Ovary (tissue), 9 donors: ENCODE measurements around the gene DPEP3. TPM values are rescaled to one million over a fixed set of nuclear protein-coding genes. Genes with fewer than 3 reads are reported as not detected.

Experiments used
- DNase-seq, 5 donors: peaks; one replicate each; pipeline ENCODE4 v3.0.0-alpha.2; 2019 to 2020
- H3K27ac ChIP-seq, 2 donors: fragments of 200-600 bp; one replicate each; pipeline versions ENCODE4 v1.5.1 to v1.8.0; 2019 to 2022
- H3K27me3 ChIP-seq: fragments of 200-600 bp; one replicate; pipeline ENCODE4 v1.8.0; 2022
- H3K36me3 ChIP-seq: fragments of 200-600 bp; sonication (generic); one replicate; pipeline ENCODE4 v1.5.1; 2019
- H3K4me1 ChIP-seq: one replicate; pipeline ENCODE4 v1.8.1; 2013; ENCODE audit warnings: mild to moderate bottlenecking, moderate library complexity; ENCODE audit not compliant: insufficient read depth
- H3K4me3 ChIP-seq: fragments of 200-600 bp; sonication (generic); one replicate; pipeline ENCODE4 v1.5.1; 2017
- H3K9me3 ChIP-seq, 2 donors: fragments of 200-600 bp in 1 of 2; sonication (generic) in 1 of 2; one replicate each; pipeline versions ENCODE4 v1.5.1 to v1.8.1; 2013 to 2019; ENCODE audit warnings: mild to moderate bottlenecking in 1 of 2, moderate library complexity in 1 of 2
- EP300 ChIP-seq: sonication (generic); formaldehyde crosslinking; IDR thresholded peaks from one replicate; pipeline ENCODE4 v1.6.1; 2017; ENCODE audit warnings: antibody characterized with exemption
- POLR2A ChIP-seq: fragments of 450-650 bp; IDR thresholded peaks from one replicate; pipeline ENCODE4 v1.6.1; 2017; ENCODE audit warnings: antibody characterized with exemption, mild to moderate bottlenecking, moderate library complexity
- WGBS, 3 donors: extraction: QIAGEN DNeasy Blood & Tissue Kit in 1 of 3; methylation state at CpG; one replicate each; pipeline versions ENCODE4 v1.1.5 to v1.1.7; 2013 to 2017; 5-methylcytosine and 5-hydroxymethylcytosine counted together
- intact Hi-C, 4 donors: fragments of 100-400 bp; cut with DNase I; formaldehyde crosslinking; loops; one replicate each; pipeline versions ENCODE4 v1.11.0 to v1.15.1; 2022 to 2023
- polyA plus RNA-seq, 2 donors: library from polyadenylated mRNA; stranded (reverse); fragments of 200-250 nt in 1 of 2; fragments of 350-450 nt in 1 of 2; fragmentation: Illumina TruSeq in 1 of 2; extraction: RNeasy Lipid Tissue Mini Kit (QIAGEN cat#74804) in 1 of 2; gene quantifications; one replicate each; pipeline ENCODE4 v1.2.3, GENCODE V29; 2013 to 2014
- total RNA-seq, 7 donors: library from RNA; depleted of rRNA in 2 of 7; stranded (reverse); fragments of >200 nt in 2 of 7; fragmentation: NEBNext Ultra II Directional in 3 of 7; extraction: Animal tissue kit (Norgen Biotek cat#: 25700) in 3 of 7; gene quantifications; one replicate each; pipeline versions ENCODE4 v1.1.0 to v1.2.4, GENCODE V29; 2016 to 2023
- TF ChIP-seq, protein P1 (sequence below), 3 donors: fragments of 450-650 bp in 2 of 3; fragments of 200-600 bp in 1 of 3; IDR thresholded peaks; one replicate each; pipeline versions ENCODE4 v1.5.1 to v1.8.0; 2016 to 2022; ENCODE audit warnings: antibody characterized with exemption in 3 of 3, mild to moderate bottlenecking in 1 of 3
- donor health status: DM: no; HTN: no; CAD: no; lungs with moderate emphysema.
- donor health status: DM: no; HTN: no; CAD: no.
- donor health status: Bipolar disorder and iron deficiency.
- donor health status: DM: yes; HTN: yes; CAD: no.
- donor health status: DM: no; HTN: no; CAD: no.
- donor health status: DM: yes; HTN: yes; CAD: no.

DPEP3 gene
- total and polyA plus RNA-seq, 9 donors: 0.05 to 0.23 TPM; not detected in 7

DNA sequence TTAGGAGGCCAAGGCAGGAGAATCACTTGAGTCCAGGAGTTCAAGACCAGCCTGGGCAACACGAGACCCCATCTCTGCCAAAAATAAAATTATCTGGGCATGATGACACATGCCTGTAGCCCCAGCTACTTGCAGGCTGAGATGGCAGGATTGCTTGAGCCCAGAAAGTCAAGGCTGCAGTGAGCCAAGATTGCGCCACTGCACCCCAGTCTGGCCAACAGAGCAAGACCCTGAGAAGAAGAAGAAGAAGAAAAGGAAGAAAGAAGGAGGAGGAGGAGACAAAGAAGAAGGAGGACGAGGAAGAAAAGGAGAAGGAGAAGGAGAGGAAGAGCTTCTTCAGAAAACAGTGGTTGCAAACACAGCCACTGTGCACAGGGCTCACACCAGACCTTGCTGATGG lies 8.4 kb upstream of the DPEP3 start:
- Histone ChIP-seq H3K27ac (no peak overlapping the region), H3K9me3 (no peaks in the 10 kb centered on the region), H3K4me3 (no peak overlapping the region), H3K27me3 (no peaks in the 10 kb centered on the region), H3K36me3 (no peaks in the 10 kb centered on the region), H3K4me1 (peaks cover 2% of the 10 kb centered on the region)
- TF ChIP-seq POLR2A (no peak), EP300 (no peak)
- TF ChIP-seq, protein P1, sequence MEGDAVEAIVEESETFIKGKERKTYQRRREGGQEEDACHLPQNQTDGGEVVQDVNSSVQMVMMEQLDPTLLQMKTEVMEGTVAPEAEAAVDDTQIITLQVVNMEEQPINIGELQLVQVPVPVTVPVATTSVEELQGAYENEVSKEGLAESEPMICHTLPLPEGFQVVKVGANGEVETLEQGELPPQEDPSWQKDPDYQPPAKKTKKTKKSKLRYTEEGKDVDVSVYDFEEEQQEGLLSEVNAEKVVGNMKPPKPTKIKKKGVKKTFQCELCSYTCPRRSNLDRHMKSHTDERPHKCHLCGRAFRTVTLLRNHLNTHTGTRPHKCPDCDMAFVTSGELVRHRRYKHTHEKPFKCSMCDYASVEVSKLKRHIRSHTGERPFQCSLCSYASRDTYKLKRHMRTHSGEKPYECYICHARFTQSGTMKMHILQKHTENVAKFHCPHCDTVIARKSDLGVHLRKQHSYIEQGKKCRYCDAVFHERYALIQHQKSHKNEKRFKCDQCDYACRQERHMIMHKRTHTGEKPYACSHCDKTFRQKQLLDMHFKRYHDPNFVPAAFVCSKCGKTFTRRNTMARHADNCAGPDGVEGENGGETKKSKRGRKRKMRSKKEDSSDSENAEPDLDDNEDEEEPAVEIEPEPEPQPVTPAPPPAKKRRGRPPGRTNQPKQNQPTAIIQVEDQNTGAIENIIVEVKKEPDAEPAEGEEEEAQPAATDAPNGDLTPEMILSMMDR (IDR thresholded peaks at IDR 0.05): no peak
- intact Hi-C loops: no loop called here
- no peak for DNase-seq
- 84 to 93% (median 88%) methylated on average over 3 of the region's 3 CpGs for WGBS, 3 donors

DNA sequence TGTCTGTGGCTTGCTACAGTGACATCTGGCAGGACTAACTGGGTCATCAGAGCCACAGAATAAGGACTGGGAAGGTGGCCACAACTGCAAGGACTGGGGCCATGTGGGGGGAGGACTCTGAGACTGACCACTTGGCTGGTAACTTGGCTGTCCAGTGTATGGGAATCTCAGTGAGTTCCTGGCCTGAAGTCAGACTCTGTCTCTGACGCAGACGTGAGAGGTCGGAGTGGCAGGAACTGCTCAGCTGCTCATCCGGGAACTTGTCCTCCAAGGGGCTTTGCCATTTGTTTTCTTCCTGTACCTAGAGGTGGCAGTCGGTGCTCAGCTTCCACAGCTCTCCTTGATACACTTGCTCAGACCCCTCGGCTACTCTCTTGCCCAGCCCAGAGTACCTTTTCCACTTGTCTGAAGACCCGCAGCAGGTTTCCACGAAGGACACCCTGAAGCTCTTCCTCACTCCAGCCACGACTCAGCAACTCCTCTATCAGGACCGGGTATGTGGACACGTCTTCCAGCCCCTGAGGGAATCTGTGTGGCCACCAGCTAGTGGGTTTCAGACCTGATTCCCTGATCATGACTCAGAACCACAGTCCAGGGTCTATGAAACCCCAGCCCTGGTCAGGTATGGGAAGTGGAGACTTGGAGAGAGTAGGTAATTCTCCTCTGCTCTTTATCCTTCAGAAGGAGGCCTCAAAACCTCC lies 7.3 kb upstream of the DPEP3 start:
- Histone ChIP-seq H3K9me3 (no peaks in the 10 kb centered on the region), H3K36me3 (no peaks in the 10 kb centered on the region), H3K27me3 (no peaks in the 10 kb centered on the region), H3K27ac (no peak overlapping the region), H3K4me3 (no peak overlapping the region), H3K4me1 (no peaks in the 10 kb centered on the region)
- WGBS, 3 donors: 55 to 61% (median 58%) methylated on average over 11 of the region's 11 CpGs
- no peak for DNase-seq
- TF ChIP-seq, protein P1 (IDR thresholded peaks at IDR 0.05): no peak
- TF ChIP-seq POLR2A: no peak
- TF ChIP-seq EP300: no peak
- intact Hi-C loops: no loop called here

- 85 to 89% (median 87%) methylated on average over 5 of the region's 5 CpGs for WGBS, 3 donors
- intact Hi-C loops: no loop called here
- no peak overlapping the region for H3K27ac ChIP-seq
- H3K36me3 ChIP-seq: no peaks in the 10 kb centered on the region
- TF ChIP-seq, protein P1 (IDR thresholded peaks at IDR 0.05): no peak
- TF ChIP-seq POLR2A (no peak), EP300 (no peak)
- no peak overlapping the region for H3K4me3 ChIP-seq
- no peaks in the 10 kb centered on the region for H3K27me3 ChIP-seq
- H3K4me1 ChIP-seq: no peaks in the 10 kb centered on the region
- no peaks in the 10 kb centered on the region for H3K9me3 ChIP-seq
- DNase-seq: no peak
These were observed 6.7 kb upstream of the DPEP3 start for GRCh38 chr16:67986949-67987348.

DNA sequence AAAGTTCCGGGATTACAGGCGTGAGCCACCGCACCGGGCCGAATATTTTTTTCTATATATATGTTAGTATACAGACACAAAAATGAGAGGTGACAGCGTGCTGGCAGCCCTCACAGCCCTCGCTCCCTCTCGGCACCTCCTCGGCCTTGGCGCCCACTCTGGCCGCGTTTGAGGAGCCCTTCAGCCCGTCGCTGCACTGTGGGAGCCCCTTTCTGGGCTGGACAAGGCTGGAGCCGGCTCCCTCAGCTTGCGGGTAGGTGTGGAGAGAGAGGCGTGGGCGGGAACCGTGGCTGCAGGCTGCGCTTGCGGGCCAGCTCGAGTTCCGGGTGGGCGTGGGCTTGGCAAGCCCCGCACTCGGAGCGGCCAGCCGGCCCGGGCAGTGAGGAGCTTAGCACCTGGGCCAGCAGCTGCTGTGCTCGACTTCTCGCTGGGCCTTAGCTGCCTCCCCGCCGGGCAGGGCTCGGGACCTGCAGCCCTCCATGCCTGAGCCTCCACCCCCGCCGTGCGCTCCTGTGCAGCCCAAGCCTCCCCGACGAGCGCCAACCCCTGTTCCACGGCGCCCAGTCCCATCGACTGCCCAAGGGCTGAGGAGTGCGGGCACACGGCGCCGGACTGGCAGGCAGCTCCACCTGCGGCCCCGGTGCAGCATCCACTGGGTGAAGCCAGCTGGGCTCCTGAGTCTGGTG lies 1.9 kb upstream of the DPEP3 start:
- intact Hi-C loops: no loop called here
- no peak overlapping the region for H3K27ac ChIP-seq
- WGBS, 3 donors: 91 to 93% (median 93%) methylated on average over 43 to 49 of the region's 49 CpGs
- no peak for TF ChIP-seq EP300
- no peak for TF ChIP-seq POLR2A
- TF ChIP-seq, protein P1 (IDR thresholded peaks at IDR 0.05): no peak
- no peaks in the 10 kb centered on the region for H3K9me3 ChIP-seq
- H3K36me3 ChIP-seq: no peaks in the 10 kb centered on the region
- H3K4me1 ChIP-seq: no peaks in the 10 kb centered on the region
- no peaks in the 10 kb centered on the region for H3K27me3 ChIP-seq
- no peak for DNase-seq
- H3K4me3 ChIP-seq: no peak overlapping the region
